Transverse colon (tissue), 4 donors: ENCODE results near the gene NRF1. TPM values are rescaled to one million over a fixed set of nuclear protein-coding genes. Genes with fewer than 3 reads are reported as not detected.

Source experiments
- DNase-seq: peaks from one replicate; pipeline ENCODE4 v3.0.0-alpha.2; 2019
- H3K27ac ChIP-seq, 4 donors: fragments of 200-600 bp; sonication (generic); 2 replicates each; pipeline ENCODE4 v1.5.1; 2016 to 2018; ENCODE audit warnings: inconsistent platforms in 4 of 4
- H3K27me3 ChIP-seq: fragments of 200-600 bp; sonication (generic); 2 replicates; pipeline ENCODE4 v1.5.1; 2017; ENCODE audit warnings: inconsistent platforms
- H3K36me3 ChIP-seq, 4 donors: fragments of 200-600 bp; sonication (generic); 2 replicates each; pipeline ENCODE4 v1.5.1; 2017 to 2019; ENCODE audit warnings: inconsistent platforms in 4 of 4
- H3K4me1 ChIP-seq, 4 donors: fragments of 200-600 bp; sonication (generic); 2 replicates each; pipeline ENCODE4 v1.5.1; 2017 to 2020; ENCODE audit warnings: inconsistent platforms in 4 of 4
- H3K4me3 ChIP-seq, 4 donors: fragments of 200-600 bp; sonication (generic); 1 replicate in 1 of 4; 2 replicates in 3 of 4; pipeline versions ENCODE4 v1.5.1 to v1.6.1; 2017 to 2019; ENCODE audit warnings: inconsistent platforms in 4 of 4
- H3K9me3 ChIP-seq, 2 donors: fragments of 200-600 bp; sonication (generic); 2 replicates each; pipeline ENCODE4 v1.5.1; 2017 to 2019; ENCODE audit warnings: inconsistent platforms in 2 of 2
- CTCF ChIP-seq, 5 experiments: fragments of 200-600 bp in 3 of 5; fragments of 450-650 bp in 2 of 5; sonication (generic) in 3 of 5; IDR thresholded peaks; 1 replicate in 2 of 5; 2 replicates in 3 of 5; pipeline ENCODE4 v1.5.1; 2016 to 2017; ENCODE audit warnings: antibody characterized with exemption in 5 of 5, inconsistent platforms in 3 of 5, mild to moderate bottlenecking in 2 of 5, moderate library complexity in 1 of 5
- EP300 ChIP-seq: sonication (generic); formaldehyde crosslinking; IDR thresholded peaks from one replicate; pipeline ENCODE4 v1.6.1; 2017; ENCODE audit warnings: antibody characterized with exemption, low read depth
- POLR2A ChIP-seq: fragments of 450-650 bp; IDR thresholded peaks from one replicate; pipeline ENCODE4 v1.6.1; 2016; ENCODE audit warnings: antibody characterized with exemption, mild to moderate bottlenecking, moderate library complexity
- POLR2AphosphoS5 ChIP-seq, 3 donors: sonication (generic); formaldehyde crosslinking; IDR thresholded peaks; one replicate each; pipeline ENCODE4 v1.6.1; 2016; ENCODE audit warnings: antibody characterized with exemption in 3 of 3
- WGBS, 2 donors: methylation state at CpG; one replicate each; pipeline ENCODE4 v1.1.5; 2018; ENCODE audit warnings: low coverage in 1 of 2; 5-methylcytosine and 5-hydroxymethylcytosine counted together
- in situ Hi-C, 4 donors: fragments of 200-750 bp; cut with MboI; loops; one replicate each; pipeline versions ENCODE4 v1.15.0 to v1.15.1; 2017; ENCODE audit warnings: low sequenced_read_pairs in 3 of 4, low pct_ligation_motif_present in 1 of 4, low pct_unique_long_range_greater_than_20kb in 1 of 4
- intact Hi-C: fragments of 100-400 bp; cut with DNase I; formaldehyde crosslinking; loops from one replicate; pipeline ENCODE4 v1.15.1; 2023; ENCODE audit warnings: low total_unique reads
- total RNA-seq, 4 donors: library from RNA; depleted of rRNA; stranded (reverse); fragments of >200 nt; gene quantifications; one replicate each; pipeline ENCODE4 v1.1.0, GENCODE V29; 2016

Gene NRF1
- total RNA-seq, 4 donors from 2014 or later, result 11.6 to 21.5 (median 15.3) TPM

GRCh38 chr7:129757991-129758390 is 146.5 kb downstream of the NRF1 start:
- Histone ChIP-seq H3K9me3 (no peaks in the 10 kb centered on the region), H3K4me1 (no peaks in the 10 kb centered on the region), H3K4me3 (no peak overlapping the region), H3K36me3 (peaks cover 0 to 11% (median 4%) of the 10 kb centered on the region in 4 donors), H3K27ac (no peak overlapping the region), H3K27me3 (no peaks in the 10 kb centered on the region)
- in situ Hi-C loops, result no loop called here
- WGBS, 2 donors, result 80 to 93% methylated on average over 1 to 5 of the region's 5 CpGs
- intact Hi-C loops, result no loop called here
- no peak for DNase-seq
- TF ChIP-seq POLR2AphosphoS5 (IDR thresholded peaks at IDR 0.05) (no peak), CTCF (IDR thresholded peaks at IDR 0.05) (no peak), POLR2A (no peak), EP300 (no peak)

GRCh38 chr7:129762387-129762969 is 151.0 kb downstream of the NRF1 start:
- no peak overlapping the region for H3K27ac ChIP-seq
- TF ChIP-seq CTCF (IDR thresholded peaks at IDR 0.05), result no peak
- TF ChIP-seq POLR2AphosphoS5 (IDR thresholded peaks at IDR 0.05), result no peak
- TF ChIP-seq POLR2A, result no peak
- TF ChIP-seq EP300, result no peak
- in situ Hi-C loops, result no loop called here
- intact Hi-C loops, result no loop called here
- WGBS, 2 donors, result 97% methylated on average over 31 of the region's 52 CpGs; no CpG with 5 or more reads in 1 of the 2 donors
- H3K9me3 ChIP-seq, result no peaks in the 10 kb centered on the region
- no peaks in the 10 kb centered on the region for H3K4me1 ChIP-seq
- H3K36me3 ChIP-seq, result no peaks in the 10 kb centered on the region
- H3K4me3 ChIP-seq, result no peak overlapping the region
- no peak for DNase-seq
- H3K27me3 ChIP-seq, result no peaks in the 10 kb centered on the region

- no peak for DNase-seq
- no peak for TF ChIP-seq POLR2A
- no peak for TF ChIP-seq CTCF (IDR thresholded peaks at IDR 0.05)
- no peak for TF ChIP-seq EP300
- no peak for TF ChIP-seq POLR2AphosphoS5 (IDR thresholded peaks at IDR 0.05)
- intact Hi-C loops, result no loop called here
- Histone ChIP-seq H3K4me1 (no peaks in the 10 kb centered on the region), H3K9me3 (no peaks in the 10 kb centered on the region), H3K27me3 (no peaks in the 10 kb centered on the region), H3K36me3 (no peaks in the 10 kb centered on the region), H3K27ac (no peak overlapping the region), H3K4me3 (no peak overlapping the region)
- 68 to 100% methylated on average over 2 to 7 of the region's 7 CpGs for WGBS, 2 donors
- in situ Hi-C loops, result no loop called here
These were observed 152.9 kb downstream of the NRF1 start for GRCh38 chr7:129764247-129765084.

GRCh38 chr7:129765352-129765751 is 153.8 kb downstream of the NRF1 start:
- Histone ChIP-seq H3K27ac (no peak overlapping the region), H3K36me3 (no peaks in the 10 kb centered on the region), H3K27me3 (no peaks in the 10 kb centered on the region), H3K9me3 (no peaks in the 10 kb centered on the region), H3K4me3 (no peak overlapping the region), H3K4me1 (no peaks in the 10 kb centered on the region)
- intact Hi-C loops (no loop called here), in situ Hi-C loops (no loop called here)
- TF ChIP-seq POLR2AphosphoS5 (IDR thresholded peaks at IDR 0.05), result no peak
- no peak for TF ChIP-seq CTCF (IDR thresholded peaks at IDR 0.05)
- TF ChIP-seq POLR2A, result no peak
- no peak for TF ChIP-seq EP300
- no peak for DNase-seq
- 96% methylated on average over 3 of the region's 3 CpGs; no CpG with 5 or more reads in 1 of the 2 donors for WGBS, 2 donors
